H9 (cell line): Measurements from ENCODE around the gene FAM81B. TPM values are rescaled to one million over a fixed set of nuclear protein-coding genes. Genes with fewer than 3 reads are reported as not detected.

Experiments used
- DNase-seq: peaks from one replicate; pipeline ENCODE4 v3.0.0-alpha.2; 2017
- H2AFZ ChIP-seq: one replicate; pipeline ENCODE4 v1.6.1; 2013; ENCODE audit warnings: mild to moderate bottlenecking, low read length, control low read depth, moderate library complexity
- H2AK5ac ChIP-seq: 2 replicates; pipeline ENCODE4 v1.6.1; 2013; ENCODE audit warnings: low read length, control low read depth, mixed read lengths; ENCODE audit not compliant: insufficient read length
- H2BK120ac ChIP-seq: one replicate; pipeline ENCODE4 v1.6.1; 2013; ENCODE audit warnings: low read depth, mild to moderate bottlenecking, low read length, control low read depth, inconsistent platforms; ENCODE audit not compliant: poor library complexity, severe bottlenecking
- H2BK12ac ChIP-seq: 2 replicates; pipeline ENCODE4 v1.6.1; 2013; ENCODE audit warnings: low read length, control low read depth, mixed read lengths, low read depth; ENCODE audit not compliant: insufficient read length
- H2BK15ac ChIP-seq: 2 replicates; pipeline ENCODE4 v1.6.1; 2013; ENCODE audit warnings: low read depth, low read length, control low read depth
- H2BK20ac ChIP-seq: one replicate; pipeline ENCODE4 v1.6.1; 2013; ENCODE audit warnings: low read depth, mild to moderate bottlenecking, low read length, control low read depth, inconsistent platforms; ENCODE audit not compliant: poor library complexity, severe bottlenecking
- H2BK5ac ChIP-seq: 2 replicates; pipeline ENCODE4 v1.6.1; 2013; ENCODE audit warnings: low read length, control low read depth, mixed read lengths; ENCODE audit not compliant: insufficient read length
- H3K14ac ChIP-seq: 2 replicates; pipeline ENCODE4 v1.6.1; 2013; ENCODE audit warnings: low read length, control low read depth; ENCODE audit not compliant: insufficient read depth
- H3K18ac ChIP-seq: 2 replicates; pipeline ENCODE4 v1.6.1; 2013; ENCODE audit warnings: low read depth, mild to moderate bottlenecking, mixed read lengths, low read length, control low read depth; ENCODE audit not compliant: insufficient read length
- H3K23ac ChIP-seq: 2 replicates; pipeline ENCODE4 v1.6.1; 2013; ENCODE audit warnings: low read length, control low read depth, mixed read lengths, low read depth; ENCODE audit not compliant: insufficient read length
- H3K23me2 ChIP-seq: 2 replicates; pipeline ENCODE4 v1.6.1; 2013; ENCODE audit warnings: low read depth, mild to moderate bottlenecking, mixed read lengths, low read length, control low read depth; ENCODE audit not compliant: insufficient read length, poor library complexity, severe bottlenecking
- H3K27ac ChIP-seq: 2 replicates; pipeline ENCODE4 v1.5.1; 2013; ENCODE audit warnings: low read length, control low read depth, mixed read lengths, low read depth; ENCODE audit not compliant: insufficient read length
- H3K27me3 ChIP-seq: 2 replicates; pipeline ENCODE4 v1.6.1; 2013; ENCODE audit warnings: low read length, control low read depth, inconsistent platforms; ENCODE audit not compliant: insufficient read depth
- H3K4ac ChIP-seq: 2 replicates; pipeline ENCODE4 v1.6.1; 2013; ENCODE audit warnings: low read depth, mild to moderate bottlenecking, control low read depth, inconsistent platforms, low read length, moderate library complexity
- H3K4me1 ChIP-seq: 2 replicates; pipeline ENCODE4 v1.6.1; 2013; ENCODE audit warnings: low read length, control low read depth, inconsistent platforms; ENCODE audit not compliant: insufficient read depth
- H3K4me2 ChIP-seq: 2 replicates; pipeline ENCODE4 v1.6.1; 2013; ENCODE audit warnings: low read length, control low read depth, mixed read lengths; ENCODE audit not compliant: insufficient read length, insufficient read depth
- H3K56ac ChIP-seq: 2 replicates; pipeline ENCODE4 v1.6.1; 2013; ENCODE audit warnings: low read depth, mild to moderate bottlenecking, mixed read lengths, low read length, control low read depth; ENCODE audit not compliant: insufficient read length
- H3K79me1 ChIP-seq: 2 replicates; pipeline ENCODE4 v1.6.1; 2013; ENCODE audit warnings: low read depth, mild to moderate bottlenecking, moderate library complexity, low read length, control low read depth, inconsistent platforms; ENCODE audit not compliant: insufficient read depth, poor library complexity, severe bottlenecking
- H3K79me2 ChIP-seq: 2 replicates; pipeline ENCODE4 v1.6.1; 2013; ENCODE audit warnings: low read length, control low read depth, inconsistent platforms; ENCODE audit not compliant: insufficient read depth
- H3K9ac ChIP-seq: 2 replicates; pipeline ENCODE4 v1.6.1; 2013; ENCODE audit warnings: low read length, control low read depth, mixed read lengths; ENCODE audit not compliant: insufficient read length; ENCODE audit errors: extremely low read depth
- H3K9me3 ChIP-seq: one replicate; pipeline ENCODE4 v1.6.1; 2013; ENCODE audit warnings: low read depth, low read length, inconsistent platforms; ENCODE audit not compliant: control insufficient read depth
- H3T11ph ChIP-seq: one replicate; pipeline ENCODE4 v1.6.1; 2013; ENCODE audit warnings: mild to moderate bottlenecking, low read length, control low read depth, inconsistent platforms
- H4K20me1 ChIP-seq: one replicate; pipeline ENCODE4 v1.6.1; 2013; ENCODE audit not compliant: control insufficient read depth, insufficient read length, insufficient read depth
- H4K5ac ChIP-seq: 2 replicates; pipeline ENCODE4 v1.6.1; 2013; ENCODE audit warnings: low read depth, mild to moderate bottlenecking, mixed read lengths, low read length, control low read depth; ENCODE audit not compliant: insufficient read length
- H4K8ac ChIP-seq: replicated peaks from 2 replicates; pipeline ENCODE4 v1.6.1; 2013; ENCODE audit warnings: low read length, control low read depth, mixed read lengths, low read depth; ENCODE audit not compliant: insufficient read length
- H4K91ac ChIP-seq: 2 replicates; pipeline ENCODE4 v1.6.1; 2013; ENCODE audit warnings: low read depth, mild to moderate bottlenecking, moderate library complexity, mixed read lengths, low read length, control low read depth; ENCODE audit not compliant: insufficient read length
- H3K27ac Mint-ChIP-seq, 3 experiments: 2 replicates in 2 of 3; 3 replicates in 1 of 3; pipeline ENCODE4 v1.8.0; 2020 to 2021; ENCODE audit warnings: mixed read lengths in 3 of 3, mild to moderate bottlenecking in 1 of 3, moderate library complexity in 1 of 3
- H3K27me3 Mint-ChIP-seq: 2 replicates; pipeline ENCODE4 v1.8.0; 2021; ENCODE audit warnings: low read depth, mild to moderate bottlenecking, moderate library complexity, mixed read lengths
- H3K36me3 Mint-ChIP-seq, 3 experiments: 2 replicates in 2 of 3; 3 replicates in 1 of 3; pipeline ENCODE4 v1.8.0; 2020 to 2021; ENCODE audit warnings: low read depth in 3 of 3, mixed read lengths in 3 of 3; ENCODE audit not compliant: insufficient read depth in 1 of 3
- H3K4me1 Mint-ChIP-seq, 2 experiments: 2 replicates each; pipeline ENCODE4 v1.8.0; 2020; ENCODE audit warnings: mixed read lengths in 2 of 2
- H3K4me3 Mint-ChIP-seq, 2 experiments: 2 replicates in 1 of 2; 3 replicates in 1 of 2; pipeline ENCODE4 v1.8.0; 2020 to 2021; ENCODE audit warnings: mild to moderate bottlenecking in 2 of 2, mixed read lengths in 2 of 2, moderate library complexity in 1 of 2
- H3K9me3 Mint-ChIP-seq, 2 experiments: 2 replicates in 1 of 2; 3 replicates in 1 of 2; pipeline ENCODE4 v1.8.0; 2020; ENCODE audit warnings: mild to moderate bottlenecking in 2 of 2, mixed read lengths in 2 of 2, moderate library complexity in 1 of 2
- CTCF ChIP-seq: fragments of 200-600 bp; sonication (generic); conservative IDR thresholded peaks from 3 replicates; pipeline ENCODE4 v1.8.0; 2021; ENCODE audit warnings: antibody characterized with exemption, mild to moderate bottlenecking
- total RNA-seq: library from RNA; stranded (reverse); gene quantifications from 2 replicates; pipeline ENCODE4 v1.2.1, GENCODE V29; 2021

The FAM81B gene
- total RNA-seq, 1 experiment from 2014 or later = not detected

GRCh38 chr5:95448789-95449188, 57.6 kb downstream of the FAM81B start:
- peaks cover 0 to 4% (median 0%) of the 10 kb centered on the region in 3 experiments; a peak in 1 of 7 replicates for H3K36me3 Mint-ChIP-seq
- H3K4me1 ChIP-seq = no peaks in the 10 kb centered on the region; the same call in 1 of the 2 replicates
- no peak overlapping the region for H3K4ac ChIP-seq
- no peaks in the 10 kb centered on the region for H3K9me3 Mint-ChIP-seq
- no peak overlapping the region for H2BK20ac ChIP-seq
- H3K27ac ChIP-seq = no peak overlapping the region
- H3K4me3 Mint-ChIP-seq = no peak overlapping the region
- no peak overlapping the region for H3K23ac ChIP-seq
- no peak for DNase-seq
- no peak overlapping the region for H3K18ac ChIP-seq
- no peak overlapping the region for H2BK15ac ChIP-seq
- H4K20me1 ChIP-seq = no peaks in the 10 kb centered on the region
- H3K79me1 ChIP-seq = no peaks in the 10 kb centered on the region
- peaks cover 12 to 20% of the 10 kb centered on the region in 2 experiments for H3K4me1 Mint-ChIP-seq
- no peak overlapping the region for H4K91ac ChIP-seq
- H3K23me2 ChIP-seq = no peaks in the 10 kb centered on the region
- H4K8ac ChIP-seq = no peak overlapping the region
- no peak overlapping the region for H2AFZ ChIP-seq
- no peak overlapping the region for H2BK5ac ChIP-seq
- no peaks in the 10 kb centered on the region for H3K79me2 ChIP-seq
- H3K9me3 ChIP-seq = no peaks in the 10 kb centered on the region
- no peak overlapping the region for H2BK12ac ChIP-seq
- H3K27me3 Mint-ChIP-seq = no peaks in the 10 kb centered on the region
- no peak overlapping the region for H2BK120ac ChIP-seq
- H3K14ac ChIP-seq = no peak overlapping the region
- no peak overlapping the region for H3T11ph ChIP-seq
- no peak for TF ChIP-seq CTCF
- no peak overlapping the region for H3K56ac ChIP-seq
- no peak overlapping the region for H3K27ac Mint-ChIP-seq
- H3K27me3 ChIP-seq = no peaks in the 10 kb centered on the region
- no peak overlapping the region for H4K5ac ChIP-seq
- H3K9ac ChIP-seq = no peak overlapping the region
- H2AK5ac ChIP-seq = no peak overlapping the region
- no peak overlapping the region for H3K4me2 ChIP-seq
